OCI-LY7 (cell line): Measurements from ENCODE around the gene MCEE. TPM values are rescaled to one million over a fixed set of nuclear protein-coding genes. Genes with fewer than 3 reads are reported as not detected.

Source experiments
- BruUV-seq: library from RNA; stranded (reverse); fragments of 400-500 nt; replicated peaks from 2 replicates; lab custom pipeline; 2021; lab: Mats Ljungman, UMichigan
- CTCF ChIA-PET: fragments of 300-600 bp; sonication (Branson Sonifier 250); formaldehyde crosslinking; loops from one replicate; lab custom pipeline; 2022; ENCODE audit warnings: antibody characterized with exemption; ENCODE audit not compliant: unreplicated experiment; lab: Charles Lee
- POLR2A ChIA-PET: fragments of 300-600 bp; sonication (Branson Sonifier 250); formaldehyde crosslinking; loops from one replicate; lab custom pipeline; 2022; ENCODE audit warnings: antibody characterized with exemption; lab: Charles Lee
- DNase-seq: peaks from one replicate; pipeline ENCODE4 v3.0.0-alpha.2; 2015; ENCODE audit warnings: low spot score
- H2AFZ ChIP-seq: fragments of 200-600 bp; sonication (generic), shearing (Covaris generic); 2 replicates; pipeline ENCODE4 v1.6.1; 2014; ENCODE audit warnings: mild to moderate bottlenecking, antibody characterized with exemption, low read length, moderate library complexity
- H3K27ac ChIP-seq: fragments of 200-600 bp; sonication (generic); 2 replicates; pipeline ENCODE4 v1.5.1; 2014; ENCODE audit warnings: mixed run types, low read depth, mild to moderate bottlenecking, moderate library complexity, low read length, inconsistent platforms; ENCODE audit not compliant: poor library complexity, severe bottlenecking
- H3K36me3 ChIP-seq: fragments of 200-600 bp; sonication (generic); 2 replicates; pipeline ENCODE4 v1.6.1; 2014; ENCODE audit warnings: mild to moderate bottlenecking, antibody characterized with exemption, low read length, moderate library complexity, mixed read lengths; ENCODE audit not compliant: insufficient read depth
- H3K4me1 ChIP-seq: fragments of 200-600 bp; sonication (generic); 2 replicates; pipeline ENCODE4 v1.5.1; 2014; ENCODE audit warnings: mild to moderate bottlenecking, low read length; ENCODE audit not compliant: insufficient read depth, poor library complexity, severe bottlenecking
- H3K4me2 ChIP-seq: fragments of 200-600 bp; sonication (generic); 2 replicates; pipeline ENCODE4 v1.6.1; 2014; ENCODE audit warnings: mild to moderate bottlenecking, low read length
- H3K4me3 ChIP-seq: fragments of 200-600 bp; sonication (generic); 2 replicates; pipeline ENCODE4 v1.5.1; 2014; ENCODE audit warnings: mild to moderate bottlenecking, low read depth, low read length; ENCODE audit not compliant: poor library complexity, severe bottlenecking
- H3K79me2 ChIP-seq: fragments of 200-600 bp; sonication (generic); 2 replicates; pipeline ENCODE4 v1.6.1; 2016; ENCODE audit warnings: low read depth, mild to moderate bottlenecking, low read length, moderate library complexity, mixed read lengths; ENCODE audit not compliant: insufficient read depth
- H3K9me2 ChIP-seq: fragments of 200-600 bp; sonication (generic); 2 replicates; pipeline ENCODE4 v1.6.1; 2016; ENCODE audit warnings: mild to moderate bottlenecking, low read length, mixed read lengths; ENCODE audit not compliant: insufficient read depth
- H3K9me3 ChIP-seq: fragments of 200-600 bp; sonication (generic); 2 replicates; pipeline ENCODE4 v1.6.1; 2014; ENCODE audit warnings: mild to moderate bottlenecking, mixed run types, low read length, mixed read lengths
- H4K20me1 ChIP-seq: fragments of 200-600 bp; sonication (generic); 2 replicates; pipeline ENCODE4 v1.6.1; 2014; ENCODE audit warnings: mild to moderate bottlenecking, antibody characterized with exemption, low read length, moderate library complexity, mixed read lengths; ENCODE audit not compliant: insufficient read depth
- EZH2phosphoT487 ChIP-seq: fragments of 200-600 bp; sonication (generic); IDR thresholded peaks from 2 replicates; pipeline ENCODE4 v1.6.1; 2018; ENCODE audit warnings: low read depth, borderline replicate concordance, mild to moderate bottlenecking, mixed run types, antibody characterized with exemption, low read length, moderate library complexity, mixed read lengths
- intact Hi-C: fragments of 100-400 bp; cut with micrococcal nuclease; formaldehyde crosslinking; loops from one replicate; pipeline ENCODE4 v1.10.0; 2022; ENCODE audit not compliant: unreplicated experiment
- total RNA-seq, 2 experiments: library from RNA; depleted of rRNA in 1 of 2; stranded (reverse); fragments of >200 nt in 1 of 2; shearing (Covaris generic) in 1 of 2; gene quantifications; 2 replicates each; pipeline ENCODE4 v1.2.3, GENCODE V29; 2014 to 2022
- TF ChIP-seq, protein P1 (sequence below): fragments of 200-600 bp; sonication (generic); conservative IDR thresholded peaks from 2 replicates; pipeline ENCODE4 v1.5.1; 2014; ENCODE audit warnings: mild to moderate bottlenecking, antibody characterized with exemption, low read length, moderate library complexity, mixed read lengths

MCEE gene
- total RNA-seq, 2 experiments from 2014 or later, result 26.4 to 30.8 TPM

DNA sequence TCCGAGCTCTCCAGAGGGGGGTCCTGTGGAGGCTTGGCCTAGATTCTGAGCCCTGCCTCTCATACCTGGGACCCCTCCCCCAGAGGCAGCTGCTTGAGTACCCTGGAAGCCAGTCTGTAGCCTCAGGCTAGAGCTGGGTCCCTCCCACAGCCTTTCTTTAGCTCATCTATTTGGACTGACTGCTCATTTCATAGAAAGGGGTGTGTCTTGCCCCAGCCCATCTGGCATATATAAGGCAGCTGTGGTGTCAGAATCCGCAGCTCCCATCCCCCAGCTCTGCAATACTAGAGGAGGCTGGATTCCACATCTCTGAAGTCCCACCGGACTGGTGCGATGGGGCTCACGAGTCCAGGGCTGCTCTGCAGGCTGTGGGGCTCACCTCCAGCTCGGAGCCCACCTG lies 26.5 kb upstream of the MCEE start:
- ChIA-PET POLR2A (no interaction called here), CTCF (no interaction called here)
- TF ChIP-seq, protein P1, sequence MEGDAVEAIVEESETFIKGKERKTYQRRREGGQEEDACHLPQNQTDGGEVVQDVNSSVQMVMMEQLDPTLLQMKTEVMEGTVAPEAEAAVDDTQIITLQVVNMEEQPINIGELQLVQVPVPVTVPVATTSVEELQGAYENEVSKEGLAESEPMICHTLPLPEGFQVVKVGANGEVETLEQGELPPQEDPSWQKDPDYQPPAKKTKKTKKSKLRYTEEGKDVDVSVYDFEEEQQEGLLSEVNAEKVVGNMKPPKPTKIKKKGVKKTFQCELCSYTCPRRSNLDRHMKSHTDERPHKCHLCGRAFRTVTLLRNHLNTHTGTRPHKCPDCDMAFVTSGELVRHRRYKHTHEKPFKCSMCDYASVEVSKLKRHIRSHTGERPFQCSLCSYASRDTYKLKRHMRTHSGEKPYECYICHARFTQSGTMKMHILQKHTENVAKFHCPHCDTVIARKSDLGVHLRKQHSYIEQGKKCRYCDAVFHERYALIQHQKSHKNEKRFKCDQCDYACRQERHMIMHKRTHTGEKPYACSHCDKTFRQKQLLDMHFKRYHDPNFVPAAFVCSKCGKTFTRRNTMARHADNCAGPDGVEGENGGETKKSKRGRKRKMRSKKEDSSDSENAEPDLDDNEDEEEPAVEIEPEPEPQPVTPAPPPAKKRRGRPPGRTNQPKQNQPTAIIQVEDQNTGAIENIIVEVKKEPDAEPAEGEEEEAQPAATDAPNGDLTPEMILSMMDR, result no peak
- TF ChIP-seq EZH2phosphoT487, result no peak
- Histone ChIP-seq H3K36me3 (no peaks in the 10 kb centered on the region), H3K79me2 (no peaks in the 10 kb centered on the region), H3K4me1 (no peaks in the 10 kb centered on the region), H3K4me2 (no peak overlapping the region), H2AFZ (no peak overlapping the region), H3K4me3 (no peak overlapping the region), H3K9me2 (no peaks in the 10 kb centered on the region), H3K9me3 (no peaks in the 10 kb centered on the region), H3K27ac (no peak overlapping the region), H4K20me1 (no peaks in the 10 kb centered on the region)
- DNase-seq, result no peak
- no TSS peak for BruUV-seq
- intact Hi-C loops, result loop anchor here (2.0 to 5.0 kb wide), 3 partner anchors 70 to 141 kb away; partner anchors contain the start of gene PAIP2B

DNA sequence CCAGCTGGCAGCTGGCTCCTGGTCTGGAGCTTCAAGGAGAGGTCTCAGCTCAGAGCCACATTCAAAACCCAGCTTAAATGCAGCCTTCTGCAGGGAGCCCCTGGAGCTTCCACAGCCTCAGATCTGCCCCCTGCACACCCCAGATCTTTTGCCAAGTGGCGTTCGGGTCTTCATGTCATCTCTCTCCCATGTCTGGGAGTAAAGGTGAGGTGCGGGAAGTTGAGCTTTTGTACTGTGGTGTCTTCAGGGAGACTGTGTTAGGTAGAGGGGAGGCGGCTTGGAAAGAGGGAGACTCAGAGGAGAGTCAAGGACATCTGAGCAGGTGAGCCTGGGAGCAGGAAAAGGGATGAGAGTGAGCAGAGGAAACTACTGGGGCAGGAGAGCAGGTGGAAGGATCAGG lies 25.8 kb upstream of the MCEE start:
- Histone ChIP-seq H3K27ac (no peak overlapping the region), H3K36me3 (peaks cover 1% of the 10 kb centered on the region; the same call in 1 of the 2 replicates), H3K4me2 (no peak overlapping the region), H3K4me1 (no peaks in the 10 kb centered on the region), H4K20me1 (no peaks in the 10 kb centered on the region), H3K79me2 (no peaks in the 10 kb centered on the region), H3K4me3 (no peak overlapping the region), H3K9me3 (no peaks in the 10 kb centered on the region), H3K9me2 (no peaks in the 10 kb centered on the region), H2AFZ (no peak overlapping the region)
- intact Hi-C loops, result loop anchor here (2.0 to 5.0 kb wide), 4 partner anchors 71 to 141 kb away; partner anchors contain the start of gene PAIP2B
- DNase-seq, result no peak
- ChIA-PET POLR2A (interaction anchor here (0.9 to 1.3 kb wide), 3 partner anchors 12 to 46 kb away, joined by 3 to 4 read pairs (median 4); no protein-coding TSS in a partner anchor), CTCF (interaction anchor here (0.6 to 1.7 kb wide), 2 partner anchors 133 to 154 kb away, joined by 3 to 7 read pairs; no protein-coding TSS in a partner anchor)
- BruUV-seq, result no TSS peak
- TF ChIP-seq EZH2phosphoT487, result no peak
- TF ChIP-seq, protein P1, result no peak

DNA sequence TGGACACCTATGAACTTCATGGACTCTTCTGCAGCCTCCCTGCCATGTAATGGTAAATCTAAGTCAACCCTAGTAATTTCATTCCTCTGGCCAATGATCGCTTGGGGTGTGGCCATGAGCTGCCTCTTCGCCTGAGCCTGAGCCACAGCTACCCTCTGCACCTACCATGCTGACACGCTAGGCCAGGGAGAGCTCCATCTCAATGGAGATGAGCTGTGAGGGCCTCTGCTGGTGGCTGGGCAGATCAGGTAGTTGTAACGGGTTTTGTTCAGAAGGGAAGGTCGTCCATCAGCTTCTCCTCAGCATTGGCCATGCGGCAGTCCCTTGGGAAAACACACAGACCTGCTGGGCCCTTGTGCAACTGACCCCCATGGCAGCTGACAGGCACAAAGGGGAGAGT lies 24.8 kb upstream of the MCEE start:
- Histone ChIP-seq H3K36me3 (peaks cover 12% of the 10 kb centered on the region), H3K4me1 (no peaks in the 10 kb centered on the region), H3K79me2 (no peaks in the 10 kb centered on the region), H4K20me1 (no peaks in the 10 kb centered on the region), H3K9me3 (no peaks in the 10 kb centered on the region), H2AFZ (no peak overlapping the region), H3K27ac (no peak overlapping the region), H3K4me2 (no peak overlapping the region), H3K4me3 (no peak overlapping the region), H3K9me2 (no peaks in the 10 kb centered on the region)
- BruUV-seq, result no TSS peak
- POLR2A ChIA-PET, result interaction anchor here (1.2 to 1.3 kb wide), 2 partner anchors 11 to 87 kb away, joined by 3 to 4 read pairs; no protein-coding TSS in a partner anchor
- DNase-seq, result peak; percentile 66
- CTCF ChIA-PET, result interaction anchor here (1.1 to 1.7 kb wide), 3 partner anchors 85 to 147 kb away, joined by 3 to 7 read pairs (median 4); no protein-coding TSS in a partner anchor
- intact Hi-C loops, result loop anchor here (2.0 to 5.0 kb wide), 3 partner anchors 123 to 143 kb away; no protein-coding TSS in a partner anchor
- TF ChIP-seq EZH2phosphoT487, result no peak
- TF ChIP-seq, protein P1, result peak; percentile 72
